Measurements from ENCODE around the gene CDR2L.

GRCh38 chr17:75033346-75034235, 46.2 kb downstream of the CDR2L start:
- no peak for TF ChIP-seq CTCF (IDR thresholded peaks at IDR 0.05; ENCODE audit: low read depth, low read length, poor library complexity, severe bottlenecking)
- no peak for TF ChIP-seq EZH2phosphoT487 (IDR thresholded peaks at IDR 0.05; ENCODE audit: borderline replicate concordance, low read length)

Measured in DOHH2 (cell line).